K562 (cell line): Measurements from ENCODE around the gene RALGAPA2. TPM values are rescaled to one million over a fixed set of nuclear protein-coding genes. Genes with fewer than 3 reads are reported as not detected.
A peak's percentile ranks its signal among the peaks of the same experiment; 100 is the strongest.

Experiments
- ATAC-seq: fragments of 200-7000 bp; cut with Tn5 transposase; 3 replicates; pipeline ENCODE4 v1.9.1; 2020; ENCODE audit warnings: moderate library complexity
- BruUV-seq: library from RNA; stranded (reverse); fragments of 400-500 nt; replicated peaks from 2 replicates; lab custom pipeline; 2021; lab: Mats Ljungman, UMichigan
- CTCF ChIA-PET: fragments of 300-600 bp; formaldehyde crosslinking; extraction: SDS; loops from one replicate; lab custom pipeline; 2021; ENCODE audit warnings: low intra/inter-chr PET ratio; lab: Yijun Ruan, JAX
- POLR2A ChIA-PET: fragments of 300-600, 350-650 bp; sonication (Branson Sonifier 250); formaldehyde crosslinking; extraction: SDS; loops from one replicate; lab custom pipeline; 2021; ENCODE audit warnings: antibody characterized with exemption, inconsistent platforms; lab: Yijun Ruan, JAX
- DNase-seq, 4 experiments: peaks; one replicate each; pipeline versions ENCODE4 v3.0.0 to v3.0.0-alpha.2; 2011 to 2018; ENCODE audit warnings: low spot score in 3 of 4, mixed read lengths in 3 of 4; ENCODE audit errors: extremely low read depth in 1 of 4
- FAIRE-seq: peaks from 2 replicates; lab custom pipeline; 2011; peaks lifted over from hg19 to GRCh38; lab: Jason Lieb, UNC
- H2AFZ ChIP-seq: 2 replicates; pipeline ENCODE4 v1.6.0; 2011; ENCODE audit warnings: low read depth, low read length, control low read depth, inconsistent platforms
- H3K27ac ChIP-seq: fragments of 200-600 bp; 3 replicates; pipeline ENCODE4 v1.8.0; 2011; ENCODE audit warnings: low read depth, mild to moderate bottlenecking, control low read depth, inconsistent platforms, low read length, moderate library complexity, mixed read lengths; ENCODE audit errors: extremely low read depth
- H3K27me3 ChIP-seq, 2 experiments: fragments of 300-600 bp in 1 of 2; 2 replicates in 1 of 2; 3 replicates in 1 of 2; pipeline versions ENCODE4 v1.6.0 to v1.8.0; 2011; ENCODE audit warnings: inconsistent platforms in 2 of 2, low read length in 2 of 2, mild to moderate bottlenecking in 1 of 2, mixed read lengths in 1 of 2, moderate library complexity in 1 of 2; ENCODE audit not compliant: control insufficient read depth in 2 of 2, insufficient read depth in 2 of 2
- H3K36me3 ChIP-seq: fragments of 300-600 bp; 3 replicates; pipeline ENCODE4 v1.8.0; 2011; ENCODE audit warnings: mild to moderate bottlenecking, low read length, inconsistent platforms; ENCODE audit not compliant: control insufficient read depth, insufficient read depth
- H3K4me1 ChIP-seq, 2 experiments: fragments of 200-600 bp in 1 of 2; replicated peaks in 1 of 2; 2 replicates in 1 of 2; 3 replicates in 1 of 2; pipeline versions ENCODE4 v1.5.1 to v1.8.0; 2011; ENCODE audit warnings: inconsistent platforms in 2 of 2, low read length in 2 of 2, mild to moderate bottlenecking in 1 of 2, mixed read lengths in 1 of 2, moderate library complexity in 1 of 2; ENCODE audit not compliant: control insufficient read depth in 2 of 2, insufficient read depth in 2 of 2
- H3K4me2 ChIP-seq: 2 replicates; pipeline ENCODE4 v1.6.1; 2011; ENCODE audit warnings: low read length, control low read depth, inconsistent platforms, mixed read lengths; ENCODE audit not compliant: insufficient read depth
- H3K4me3 ChIP-seq: fragments of 200-600 bp; sonication (generic), shearing (Covaris generic); 2 replicates; pipeline ENCODE4 v1.5.1; 2016; ENCODE audit warnings: control low read depth, inconsistent platforms
- H3K79me2 ChIP-seq: fragments of 200-600 bp; 3 replicates; pipeline ENCODE4 v1.8.0; 2011; ENCODE audit warnings: low read length, inconsistent platforms; ENCODE audit not compliant: control insufficient read depth, insufficient read depth
- H3K9ac ChIP-seq, 2 experiments: 2 replicates each; pipeline versions ENCODE4 v1.6.0 to v1.6.1; 2011; ENCODE audit warnings: low read depth in 2 of 2, low read length in 2 of 2, control low read depth in 1 of 2, inconsistent platforms in 1 of 2, mild to moderate bottlenecking in 1 of 2, mixed read lengths in 1 of 2; ENCODE audit not compliant: insufficient read depth in 1 of 2
- H3K9me1 ChIP-seq: one replicate; pipeline ENCODE4 v1.6.0; 2011; ENCODE audit warnings: inconsistent platforms, mild to moderate bottlenecking, low read length, moderate library complexity; ENCODE audit not compliant: control insufficient read depth, insufficient read depth
- H3K9me3 ChIP-seq: replicated peaks from 2 replicates; pipeline ENCODE4 v1.5.1; 2011; ENCODE audit warnings: low read depth, low read length, inconsistent platforms; ENCODE audit not compliant: control insufficient read depth, insufficient read depth
- H4K20me1 ChIP-seq: replicated peaks from 2 replicates; pipeline ENCODE4 v1.6.1; 2011; ENCODE audit warnings: low read length, inconsistent platforms, mixed read lengths; ENCODE audit not compliant: control insufficient read depth, insufficient read depth
- DIDO1 ChIP-seq: fragments of 450-650 bp; IDR thresholded peaks from 2 replicates; pipeline ENCODE4 v1.6.1; 2016; ENCODE audit warnings: low read depth, missing biosample characterization, missing genetic modification characterization
- E2F3 ChIP-seq: fragments of 250-450 bp; sonication (Bioruptor Pico); IDR thresholded peaks from 2 replicates; pipeline ENCODE4 v1.4.0; 2020; ENCODE audit warnings: mild to moderate bottlenecking
- MXI1 ChIP-seq: IDR thresholded peaks from 2 replicates; pipeline ENCODE4 v1.6.1; 2011; ENCODE audit warnings: low read depth, mild to moderate bottlenecking, improper control_type of control experiment, low read length
- MYBL2 ChIP-seq, 2 experiments: fragments of 450-650 bp in 1 of 2; sonication (generic) in 1 of 2; formaldehyde crosslinking in 1 of 2; IDR thresholded peaks; 2 replicates each; pipeline versions ENCODE4 v1.6.1 to v1.8.1; 2017 to 2022; ENCODE audit warnings: borderline replicate concordance in 1 of 2, inconsistent platforms in 1 of 2, low read depth in 1 of 2, mild to moderate bottlenecking in 1 of 2, missing genetic modification reagents in 1 of 2, moderate library complexity in 1 of 2
- ZNF175 ChIP-seq: fragments of 200-800 bp; sonication (Bioruptor generic); IDR thresholded peaks from 2 replicates; pipeline ENCODE4 v1.6.1; 2016; ENCODE audit warnings: low read depth, mild to moderate bottlenecking, missing genetic modification characterization, missing compliant biosample characterization
- ZNF23 ChIP-seq: fragments of 250-450 bp; sonication (Bioruptor Pico); IDR thresholded peaks from 2 replicates; pipeline ENCODE4 v1.4.0; 2020; ENCODE audit warnings: mild to moderate bottlenecking
- ZNF311 ChIP-seq: fragments of 250-450 bp; sonication (Bioruptor Pico); IDR thresholded peaks from 2 replicates; pipeline ENCODE4 v1.4.0; 2020; ENCODE audit warnings: mild to moderate bottlenecking, moderate library complexity
- WGBS: fragments of 100-300 bp; shearing (Covaris generic); methylation state at CpG from one replicate; pipeline ENCODE4 v1.1.6; 2016; ENCODE audit warnings: low coverage, mixed read lengths; ENCODE audit not compliant: insufficient coverage; ENCODE audit errors: missing lambda C conversion rate; 5-methylcytosine and 5-hydroxymethylcytosine counted together
- in situ Hi-C: fragments of 300-500 bp; cut with MboI; formaldehyde crosslinking; loops from 4 replicates; pipeline ENCODE4 v1.15.0; 2018; ENCODE audit warnings: inconsistent platforms, mixed read lengths
- intact Hi-C: fragments of 100-400 bp; cut with micrococcal nuclease; formaldehyde crosslinking; loops from 2 replicates; pipeline ENCODE4 v1.14.2; 2022
- polyA plus RNA-seq, 8 experiments: library from polyadenylated mRNA; depleted of rRNA in 4 of 8; stranded (reverse) in 5 of 8; unstranded in 3 of 8; fragments of >200 nt; fragmentation: Nextera tagmentation in 2 of 8; fragmentation: Illumina TruSeq in 1 of 8; extraction: Ambion mirVana in 2 of 8; extraction: Trizol in 1 of 8; gene quantifications; 2 replicates each; pipeline versions ENCODE4 v1.2.1 to v1.2.3, GENCODE V29; 2011 to 2014; ENCODE audit warnings: inconsistent platforms in 1 of 8, missing spikeins in 1 of 8
- total RNA-seq, 7 experiments: library from RNA; depleted of rRNA in 6 of 7; stranded (reverse); fragments of >200 nt in 6 of 7; fragmentation: Illumina TruSeq in 2 of 7; extraction: Trizol in 2 of 7; gene quantifications; 2 replicates each; pipeline versions ENCODE4 v1.2.1 to v1.2.3, GENCODE V29; 2011 to 2021; ENCODE audit warnings: low replicate concordance in 1 of 7
- TF ChIP-seq, protein P1 (sequence below), 2 experiments: fragments of 450-650 bp in 1 of 2; sonication (generic) in 1 of 2; formaldehyde crosslinking in 1 of 2; IDR thresholded peaks in 1 of 2; conservative IDR thresholded peaks in 1 of 2; 2 replicates each; pipeline versions ENCODE4 v1.6.1 to v1.8.1; 2016 to 2023; ENCODE audit warnings: mild to moderate bottlenecking in 2 of 2, moderate library complexity in 2 of 2, inconsistent platforms in 1 of 2, missing genetic modification reagents in 1 of 2
- TF ChIP-seq, protein P2 (sequence below): fragments of 450-650 bp; IDR thresholded peaks from 2 replicates; pipeline ENCODE4 v1.6.1; 2017; ENCODE audit warnings: mild to moderate bottlenecking, moderate library complexity

Gene RALGAPA2
- total and polyA plus RNA-seq, 9 of the 15 experiments (the other 6 are each of a cell fraction or from before 2014, with no cell fraction given) = 0.35 to 2.7 (median 1.4) TPM

DNA sequence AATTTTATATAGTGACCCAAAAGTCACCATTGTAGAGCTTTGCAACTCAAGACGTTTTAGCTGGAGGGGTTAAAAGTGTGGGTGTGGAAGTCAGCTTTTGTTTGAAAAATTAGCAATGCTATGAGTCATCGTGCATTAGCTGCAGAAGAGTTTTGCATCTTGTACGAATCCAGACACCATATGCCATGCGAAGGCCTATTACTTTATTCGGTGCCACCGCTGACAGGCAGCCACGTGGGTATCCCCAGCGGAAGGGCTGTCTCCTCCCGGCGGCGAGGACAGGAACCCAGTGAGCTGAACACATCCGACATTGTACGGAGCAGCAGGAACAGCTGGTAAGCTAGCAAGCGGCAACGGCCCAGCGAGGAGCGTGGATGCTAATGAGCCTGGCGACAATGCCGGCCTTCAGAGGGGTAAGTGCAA lies 260.2 kb downstream of the RALGAPA2 start:
- ATAC-seq (no peak), DNase-seq (no peak), FAIRE-seq (no peak)
- Histone ChIP-seq H3K27ac (no peak overlapping the region), H3K9me1 (no peaks in the 10 kb centered on the region), H3K4me1 (peaks cover 0 to 3% of the 10 kb centered on the region in 2 experiments; a peak in 1 of 5 replicates), H3K4me2 (no peak overlapping the region), H3K4me3 (no peak overlapping the region), H3K9me3 (no peaks in the 10 kb centered on the region), H3K36me3 (no peaks in the 10 kb centered on the region), H3K27me3 (peaks cover 2 to 21% of the 10 kb centered on the region in 2 experiments; a peak in 1 of 5 replicates), H3K9ac (no peak overlapping the region), H4K20me1 (no peaks in the 10 kb centered on the region)
- WGBS = 4% methylated on average over 18 of the region's 19 CpGs
- BruUV-seq = no TSS peak
- POLR2A ChIA-PET = interaction anchor here (2.9 kb wide), 1 partner anchor 9 kb away, joined by 7 read pairs; no protein-coding TSS in a partner anchor
- intact Hi-C loops = no loop called here
- in situ Hi-C loops = no loop called here
- TF ChIP-seq, protein P1, sequence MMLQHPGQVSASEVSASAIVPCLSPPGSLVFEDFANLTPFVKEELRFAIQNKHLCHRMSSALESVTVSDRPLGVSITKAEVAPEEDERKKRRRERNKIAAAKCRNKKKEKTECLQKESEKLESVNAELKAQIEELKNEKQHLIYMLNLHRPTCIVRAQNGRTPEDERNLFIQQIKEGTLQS (IDR thresholded peaks at IDR 0.05) = 0 out of 2 replicates have a peak, but pooled peaks have one; percentile 13
- TF ChIP-seq, protein P1 (CRISPR knock-in tag; conservative IDR thresholded peaks at IDR 0.05) = no peak
- no peak for TF ChIP-seq DIDO1 (tag)
- TF ChIP-seq, all 486 proteins: peak for 1
- no peak overlapping the region for H2AFZ ChIP-seq
- H3K79me2 ChIP-seq = no peaks in the 10 kb centered on the region
- CTCF ChIA-PET = no interaction called here

GRCh38 chr20:20450521-20450920 lies 261.9 kb downstream of the RALGAPA2 start:
- Histone ChIP-seq H4K20me1 (no peaks in the 10 kb centered on the region), H3K79me2 (no peaks in the 10 kb centered on the region), H3K27ac (no peak overlapping the region), H2AFZ (no peak overlapping the region), H3K27me3 (peaks cover 0 to 15% of the 10 kb centered on the region in 2 experiments; a peak in 1 of 5 replicates), H3K9me1 (no peaks in the 10 kb centered on the region), H3K4me1 (peaks cover 0 to 3% of the 10 kb centered on the region in 2 experiments; a peak in 1 of 5 replicates), H3K9me3 (no peaks in the 10 kb centered on the region), H3K4me3 (no peak overlapping the region), H3K4me2 (no peak overlapping the region), H3K9ac (no peak overlapping the region), H3K36me3 (no peaks in the 10 kb centered on the region)
- no TSS peak for BruUV-seq
- peak in 1 of 4 experiments; percentile 7 for DNase-seq
- POLR2A ChIA-PET = interaction anchor here (2.9 kb wide), 1 partner anchor 11 kb away, joined by 7 read pairs; no protein-coding TSS in a partner anchor
- WGBS = 0% methylated on average over 5 of the region's 5 CpGs
- no peak for FAIRE-seq
- in situ Hi-C loops = no loop called here
- ATAC-seq = no peak
- intact Hi-C loops = no loop called here
- CTCF ChIA-PET = no interaction called here
- TF ChIP-seq, protein P2, sequence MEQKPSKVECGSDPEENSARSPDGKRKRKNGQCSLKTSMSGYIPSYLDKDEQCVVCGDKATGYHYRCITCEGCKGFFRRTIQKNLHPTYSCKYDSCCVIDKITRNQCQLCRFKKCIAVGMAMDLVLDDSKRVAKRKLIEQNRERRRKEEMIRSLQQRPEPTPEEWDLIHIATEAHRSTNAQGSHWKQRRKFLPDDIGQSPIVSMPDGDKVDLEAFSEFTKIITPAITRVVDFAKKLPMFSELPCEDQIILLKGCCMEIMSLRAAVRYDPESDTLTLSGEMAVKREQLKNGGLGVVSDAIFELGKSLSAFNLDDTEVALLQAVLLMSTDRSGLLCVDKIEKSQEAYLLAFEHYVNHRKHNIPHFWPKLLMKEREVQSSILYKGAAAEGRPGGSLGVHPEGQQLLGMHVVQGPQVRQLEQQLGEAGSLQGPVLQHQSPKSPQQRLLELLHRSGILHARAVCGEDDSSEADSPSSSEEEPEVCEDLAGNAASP = no peak
- TF ChIP-seq MYBL2 (IDR thresholded peaks at IDR 0.05; ENCODE audit: low read depth) (no peak), MYBL2 (CRISPR knock-in tag; IDR thresholded peaks at IDR 0.05; ENCODE audit: borderline replicate concordance) (no peak), MXI1 (no peak), ZNF311 (CRISPR knock-in tag) (no peak), ZNF175 (no peak), E2F3 (no peak), ZNF23 (CRISPR knock-in tag) (no peak)
